Stomach (tissue), 4 donors: ENCODE results near the gene KLHL29.

Experiments
- CTCF ChIP-seq, 7 experiments: fragments of 450-650 bp in 4 of 7; fragments of 200-600 bp in 3 of 7; sonication (generic) in 3 of 7; IDR thresholded peaks; one replicate each; pipeline ENCODE4 v1.5.1; 2016 to 2019; ENCODE audit warnings: antibody characterized with exemption in 7 of 7, control low read depth in 2 of 7, mild to moderate bottlenecking in 1 of 7
- EP300 ChIP-seq: sonication (generic); formaldehyde crosslinking; IDR thresholded peaks from one replicate; pipeline ENCODE4 v1.6.1; 2017; ENCODE audit warnings: antibody characterized with exemption
- POLR2A ChIP-seq, 4 donors: fragments of 450-650 bp; IDR thresholded peaks; one replicate each; pipeline ENCODE4 v1.6.1; 2016; ENCODE audit warnings: antibody characterized with exemption in 4 of 4, control low read depth in 2 of 4, mild to moderate bottlenecking in 1 of 4, moderate library complexity in 1 of 4
- POLR2AphosphoS5 ChIP-seq, 3 donors: sonication (generic); formaldehyde crosslinking; IDR thresholded peaks; one replicate each; pipeline ENCODE4 v1.6.1; 2016; ENCODE audit warnings: antibody characterized with exemption in 3 of 3

GRCh38 chr2:23484275-23484674, 99.3 kb downstream of the KLHL29 start:
- TF ChIP-seq CTCF (IDR thresholded peaks at IDR 0.05): no peak
- no peak for TF ChIP-seq POLR2A (IDR thresholded peaks at IDR 0.05)
- TF ChIP-seq POLR2AphosphoS5 (IDR thresholded peaks at IDR 0.05): no peak
- TF ChIP-seq EP300: no peak
